Retinal pigment epithelial cell (primary cell): ENCODE measurements around the gene TOMM5.

Experiments used
- DNase-seq: peaks from one replicate; pipeline ENCODE4 v3.0.0-alpha.2; 2010; ENCODE audit warnings: low read depth
- H3K4me3 ChIP-seq: 2 replicates; pipeline ENCODE4 v1.5.1; 2011; ENCODE audit warnings: mild to moderate bottlenecking, low read length, control low read depth, moderate library complexity
- CTCF ChIP-seq: conservative IDR thresholded peaks from 2 replicates; pipeline ENCODE4 v1.5.1; 2011; ENCODE audit warnings: low read depth, low read length, control low read depth, inconsistent platforms

The TOMM5 gene

GRCh38 chr9:37542488-37542887, 49.9 kb downstream of the TOMM5 start:
- TF ChIP-seq CTCF: no peak
- DNase-seq: no peak
- no peak overlapping the region for H3K4me3 ChIP-seq

GRCh38 chr9:37541465-37541864, 50.9 kb downstream of the TOMM5 start:
- H3K4me3 ChIP-seq: no peak overlapping the region
- TF ChIP-seq CTCF: no peak
- no peak for DNase-seq

- no peak for TF ChIP-seq CTCF
- DNase-seq: no peak
- H3K4me3 ChIP-seq: no peak overlapping the region
Observed at GRCh38 chr9:37540634-37541033, 51.8 kb downstream of the TOMM5 start.

- TF ChIP-seq CTCF: no peak
- no peak for DNase-seq
- no peak overlapping the region for H3K4me3 ChIP-seq
Observed at GRCh38 chr9:37539634-37540033, 52.8 kb downstream of the TOMM5 start.
